ENCODE data around the gene C3orf70. TPM values are rescaled to one million over a fixed set of nuclear protein-coding genes. Genes with fewer than 3 reads are reported as not detected.

Gene C3orf70
- total and polyA plus RNA-seq, 4 experiments from 2014 or later = not detected

- Histone ChIP-seq H3K27ac (ENCODE audit: low read depth, low read length) (no peak overlapping the region), H3K36me3 (ENCODE audit: insufficient read depth, low read length) (peaks cover 56% of the 10 kb centered on the region), H3K4me3 (ENCODE audit: low read length in 2 of 2) (no peak overlapping the region), H3K9me3 (ENCODE audit: control insufficient read depth in 1 of 2, low read length in 2 of 2) (no peaks in the 10 kb centered on the region), H3K27me3 (ENCODE audit: insufficient read depth, low read length) (no peaks in the 10 kb centered on the region), H3K4me1 (ENCODE audit: insufficient read depth, low read length) (no peaks in the 10 kb centered on the region)
- no peak overlapping the region for H3K4me3 Mint-ChIP-seq
- ChIA-PET CTCF (ENCODE audit: partially characterized antibody) (no interaction called here), POLR2A (ENCODE audit: partially characterized antibody) (no interaction called here)
- no peaks in the 10 kb centered on the region for H3K27me3 Mint-ChIP-seq
- no peaks in the 10 kb centered on the region for H3K4me1 Mint-ChIP-seq
- H3K36me3 Mint-ChIP-seq = peaks cover 95 to 98% of the 10 kb centered on the region in 2 donors
- intact Hi-C loops (cut with micrococcal nuclease) = no loop called here
- no peak overlapping the region for H3K27ac Mint-ChIP-seq
- peaks cover 0 to 50% (median 30%) of the 10 kb centered on the region in 8 donors for H3K9me3 Mint-ChIP-seq
- no peak for DNase-seq
Measured at GRCh38 chr3:185049710-185050109, 103.2 kb downstream of the C3orf70 start.

GRCh38 chr3:185046603-185047002 is 106.3 kb downstream of the C3orf70 start:
- H3K27ac Mint-ChIP-seq = no peak overlapping the region
- Histone ChIP-seq H3K27ac (ENCODE audit: low read depth, low read length) (no peak overlapping the region), H3K27me3 (ENCODE audit: insufficient read depth, low read length) (no peaks in the 10 kb centered on the region), H3K9me3 (ENCODE audit: control insufficient read depth in 1 of 2, low read length in 2 of 2) (no peaks in the 10 kb centered on the region), H3K4me1 (ENCODE audit: insufficient read depth, low read length) (no peaks in the 10 kb centered on the region), H3K36me3 (ENCODE audit: insufficient read depth, low read length) (peaks cover 45% of the 10 kb centered on the region), H3K4me3 (ENCODE audit: low read length in 2 of 2) (no peak overlapping the region)
- peaks cover 0 to 18% (median 6%) of the 10 kb centered on the region in 8 donors for H3K9me3 Mint-ChIP-seq
- H3K4me3 Mint-ChIP-seq = no peak overlapping the region
- ChIA-PET POLR2A (ENCODE audit: partially characterized antibody) (no interaction called here), CTCF (ENCODE audit: partially characterized antibody) (no interaction called here)
- peaks cover 87 to 93% of the 10 kb centered on the region in 2 donors for H3K36me3 Mint-ChIP-seq
- intact Hi-C loops (cut with micrococcal nuclease) = no loop called here
- no peaks in the 10 kb centered on the region for H3K4me1 Mint-ChIP-seq
- DNase-seq = no peak
- no peaks in the 10 kb centered on the region for H3K27me3 Mint-ChIP-seq

GRCh38 chr3:185046164-185046515 is 106.7 kb downstream of the C3orf70 start:
- Mint-ChIP-seq H3K27ac (no peak overlapping the region), H3K27me3 (no peaks in the 10 kb centered on the region), H3K36me3 (peaks cover 85 to 92% of the 10 kb centered on the region in 2 donors), H3K4me3 (no peak overlapping the region), H3K9me3 (peaks cover 0 to 14% (median 6%) of the 10 kb centered on the region in 8 donors), H3K4me1 (no peaks in the 10 kb centered on the region)
- ChIA-PET CTCF (ENCODE audit: partially characterized antibody) (no interaction called here), POLR2A (ENCODE audit: partially characterized antibody) (no interaction called here)
- Histone ChIP-seq H3K27ac (ENCODE audit: low read depth, low read length) (no peak overlapping the region), H3K36me3 (ENCODE audit: insufficient read depth, low read length) (peaks cover 41% of the 10 kb centered on the region), H3K4me1 (ENCODE audit: insufficient read depth, low read length) (no peaks in the 10 kb centered on the region), H3K4me3 (ENCODE audit: low read length in 2 of 2) (no peak overlapping the region), H3K27me3 (ENCODE audit: insufficient read depth, low read length) (no peaks in the 10 kb centered on the region), H3K9me3 (ENCODE audit: control insufficient read depth in 1 of 2, low read length in 2 of 2) (no peaks in the 10 kb centered on the region)
- intact Hi-C loops (cut with micrococcal nuclease) = no loop called here
- no peak for DNase-seq

GRCh38 chr3:185042312-185043050 is 110.4 kb downstream of the C3orf70 start:
- ChIA-PET POLR2A (ENCODE audit: partially characterized antibody) (no interaction called here), CTCF (ENCODE audit: partially characterized antibody) (interaction anchor here (0.7 kb wide), 1 partner anchor 17 kb away, joined by 3 read pairs; no protein-coding TSS in a partner anchor)
- Mint-ChIP-seq H3K27ac (no peak overlapping the region), H3K4me3 (no peak overlapping the region), H3K4me1 (peaks cover 0 to 1% (median under 1%) of the 10 kb centered on the region in 4 donors), H3K36me3 (peaks cover 70 to 88% of the 10 kb centered on the region in 2 donors), H3K9me3 (peaks cover 0 to 12% (median 7%) of the 10 kb centered on the region in 8 donors), H3K27me3 (no peaks in the 10 kb centered on the region)
- Histone ChIP-seq H3K4me1 (ENCODE audit: insufficient read depth, low read length) (no peaks in the 10 kb centered on the region), H3K27ac (ENCODE audit: low read depth, low read length) (no peak overlapping the region), H3K27me3 (ENCODE audit: insufficient read depth, low read length) (no peaks in the 10 kb centered on the region), H3K4me3 (ENCODE audit: low read length in 2 of 2) (no peak overlapping the region), H3K9me3 (ENCODE audit: control insufficient read depth in 1 of 2, low read length in 2 of 2) (no peaks in the 10 kb centered on the region), H3K36me3 (ENCODE audit: insufficient read depth, low read length) (peaks cover 6% of the 10 kb centered on the region)
- intact Hi-C loops (cut with micrococcal nuclease) = no loop called here
- no peak for DNase-seq

- Mint-ChIP-seq H3K27me3 (no peaks in the 10 kb centered on the region), H3K9me3 (peaks cover 0 to 18% (median 10%) of the 10 kb centered on the region in 8 donors), H3K27ac (no peak overlapping the region), H3K36me3 (peaks cover 67 to 85% of the 10 kb centered on the region in 2 donors), H3K4me1 (peaks cover 0 to 1% (median under 1%) of the 10 kb centered on the region in 4 donors), H3K4me3 (no peak overlapping the region)
- Histone ChIP-seq H3K9me3 (ENCODE audit: control insufficient read depth in 1 of 2, low read length in 2 of 2) (no peaks in the 10 kb centered on the region), H3K4me1 (ENCODE audit: insufficient read depth, low read length) (no peaks in the 10 kb centered on the region), H3K27me3 (ENCODE audit: insufficient read depth, low read length) (no peaks in the 10 kb centered on the region), H3K4me3 (ENCODE audit: low read length in 2 of 2) (no peak overlapping the region), H3K36me3 (ENCODE audit: insufficient read depth, low read length) (no peaks in the 10 kb centered on the region), H3K27ac (ENCODE audit: low read depth, low read length) (no peak overlapping the region)
- intact Hi-C loops (cut with micrococcal nuclease) = no loop called here
- DNase-seq = no peak
- ChIA-PET CTCF (ENCODE audit: partially characterized antibody) (no interaction called here), POLR2A (ENCODE audit: partially characterized antibody) (no interaction called here)
Measured at GRCh38 chr3:185041540-185041939, 111.3 kb downstream of the C3orf70 start.

GRCh38 chr3:185040425-185040824 is 112.4 kb downstream of the C3orf70 start:
- H3K36me3 Mint-ChIP-seq = peaks cover 65 to 84% of the 10 kb centered on the region in 2 donors
- POLR2A ChIA-PET (ENCODE audit: partially characterized antibody) = no interaction called here
- no peak overlapping the region for H3K27ac Mint-ChIP-seq
- H3K4me1 Mint-ChIP-seq = peaks cover 0 to 1% (median under 1%) of the 10 kb centered on the region in 4 donors
- Histone ChIP-seq H3K9me3 (ENCODE audit: control insufficient read depth in 1 of 2, low read length in 2 of 2) (peaks cover 0 to 5% of the 10 kb centered on the region in 2 donors), H3K4me3 (ENCODE audit: low read length in 2 of 2) (no peak overlapping the region), H3K27ac (ENCODE audit: low read depth, low read length) (no peak overlapping the region), H3K36me3 (ENCODE audit: insufficient read depth, low read length) (no peaks in the 10 kb centered on the region), H3K4me1 (ENCODE audit: insufficient read depth, low read length) (no peaks in the 10 kb centered on the region), H3K27me3 (ENCODE audit: insufficient read depth, low read length) (no peaks in the 10 kb centered on the region)
- CTCF ChIA-PET (ENCODE audit: partially characterized antibody) = no interaction called here
- no peak overlapping the region for H3K4me3 Mint-ChIP-seq
- DNase-seq = no peak
- H3K9me3 Mint-ChIP-seq = peaks cover 0 to 25% (median 18%) of the 10 kb centered on the region in 8 donors
- no peaks in the 10 kb centered on the region for H3K27me3 Mint-ChIP-seq
- intact Hi-C loops (cut with micrococcal nuclease) = no loop called here

GRCh38 chr3:185037801-185038200 is 115.1 kb downstream of the C3orf70 start:
- no peaks in the 10 kb centered on the region for H3K36me3 ChIP-seq (ENCODE audit: insufficient read depth, low read length)
- Mint-ChIP-seq H3K4me3 (no peak overlapping the region), H3K36me3 (peaks cover 69 to 88% of the 10 kb centered on the region in 2 donors), H3K27me3 (no peaks in the 10 kb centered on the region), H3K9me3 (peaks cover 6 to 41% (median 30%) of the 10 kb centered on the region in 8 donors), H3K4me1 (peaks cover 0 to 1% (median under 1%) of the 10 kb centered on the region in 4 donors), H3K27ac (no peak overlapping the region)
- DNase-seq = no peak
- H3K27me3 ChIP-seq (ENCODE audit: insufficient read depth, low read length) = no peaks in the 10 kb centered on the region
- ChIA-PET POLR2A (ENCODE audit: partially characterized antibody) (no interaction called here), CTCF (ENCODE audit: partially characterized antibody) (no interaction called here)
- no peak overlapping the region for H3K27ac ChIP-seq (ENCODE audit: low read depth, low read length)
- peaks cover 0 to 5% of the 10 kb centered on the region in 2 donors for H3K9me3 ChIP-seq (ENCODE audit: control insufficient read depth in 1 of 2, low read length in 2 of 2)
- intact Hi-C loops (cut with micrococcal nuclease) = no loop called here
- H3K4me3 ChIP-seq (ENCODE audit: low read length in 2 of 2) = no peak overlapping the region
- H3K4me1 ChIP-seq (ENCODE audit: insufficient read depth, low read length) = no peaks in the 10 kb centered on the region

Data from CD4-positive, alpha-beta memory T cell (primary cell).